ENCODE measurements around the gene SH3BP2.
"Not testable (repeated sequence)": the region's sequence is repeated elsewhere in the genome, so short reads cannot be mapped to it uniquely, and the experiment has no call there.

SH3BP2 gene

GRCh38 chr4:2762486-2763370 lies 30.2 kb upstream of the SH3BP2 start:
- DNase-seq (ENCODE audit: low read depth in 2 of 2): not testable (repeated sequence)

GRCh38 chr4:2763511-2763967 lies 29.3 kb upstream of the SH3BP2 start:
- DNase-seq (ENCODE audit: low read depth in 2 of 2): no peak

- no peak for DNase-seq (ENCODE audit: low read depth in 2 of 2)
Measured at GRCh38 chr4:2765832-2766526, 26.9 kb upstream of the SH3BP2 start.

- no peak for DNase-seq (ENCODE audit: low read depth in 2 of 2)
Measured at GRCh38 chr4:2767046-2767704, 25.7 kb upstream of the SH3BP2 start.

- DNase-seq (ENCODE audit: low read depth in 2 of 2): no peak
Measured at GRCh38 chr4:2767705-2768074, 25.2 kb upstream of the SH3BP2 start.

- no peak for DNase-seq (ENCODE audit: low read depth in 2 of 2)
Measured at GRCh38 chr4:2768124-2768523, 24.8 kb upstream of the SH3BP2 start.

- no peak for DNase-seq (ENCODE audit: low read depth in 2 of 2)
Measured at GRCh38 chr4:2768921-2769336, 24.0 kb upstream of the SH3BP2 start.

GRCh38 chr4:2771264-2771663 lies 21.6 kb upstream of the SH3BP2 start:
- no peak for DNase-seq (ENCODE audit: low read depth in 2 of 2)

GRCh38 chr4:2780643-2781042 lies 12.2 kb upstream of the SH3BP2 start:
- DNase-seq (ENCODE audit: low read depth in 2 of 2): not testable (repeated sequence)

GRCh38 chr4:2781911-2782310 lies 11.0 kb upstream of the SH3BP2 start:
- DNase-seq (ENCODE audit: low read depth in 2 of 2): no peak

GRCh38 chr4:2783790-2784189 lies 9.1 kb upstream of the SH3BP2 start:
- no peak for DNase-seq (ENCODE audit: low read depth in 2 of 2)

- DNase-seq (ENCODE audit: low read depth in 2 of 2): no peak
Measured at GRCh38 chr4:2785613-2786012, 7.3 kb upstream of the SH3BP2 start.

- DNase-seq (ENCODE audit: low read depth in 2 of 2): peak; percentile 69 to 73
Measured at GRCh38 chr4:2786152-2786671, 6.7 kb upstream of the SH3BP2 start.

- DNase-seq (ENCODE audit: low read depth in 2 of 2): no peak
Measured at GRCh38 chr4:2786794-2787229, 6.1 kb upstream of the SH3BP2 start.

GRCh38 chr4:2787230-2788100 lies 5.4 kb upstream of the SH3BP2 start:
- peak; percentile 47 to 61 for DNase-seq (ENCODE audit: low read depth in 2 of 2)

GRCh38 chr4:2788101-2788500 lies 4.8 kb upstream of the SH3BP2 start:
- no peak for DNase-seq (ENCODE audit: low read depth in 2 of 2)

- DNase-seq (ENCODE audit: low read depth in 2 of 2): no peak
Measured at GRCh38 chr4:2788532-2789103, 4.3 kb upstream of the SH3BP2 start.

GRCh38 chr4:2789351-2789750 lies 3.5 kb upstream of the SH3BP2 start:
- DNase-seq (ENCODE audit: low read depth in 2 of 2): no peak

- DNase-seq (ENCODE audit: low read depth in 2 of 2): no peak
Measured at GRCh38 chr4:2789793-2790582, 2.9 kb upstream of the SH3BP2 start.
